Measurements from ENCODE around the gene JAZF1. TPM values are rescaled to one million over a fixed set of nuclear protein-coding genes. Genes with fewer than 3 reads are reported as not detected.

JAZF1 gene
- 0.13 TPM for polyA plus RNA-seq (2012; ENCODE audit: insufficient read length, low read depth)

DNA sequence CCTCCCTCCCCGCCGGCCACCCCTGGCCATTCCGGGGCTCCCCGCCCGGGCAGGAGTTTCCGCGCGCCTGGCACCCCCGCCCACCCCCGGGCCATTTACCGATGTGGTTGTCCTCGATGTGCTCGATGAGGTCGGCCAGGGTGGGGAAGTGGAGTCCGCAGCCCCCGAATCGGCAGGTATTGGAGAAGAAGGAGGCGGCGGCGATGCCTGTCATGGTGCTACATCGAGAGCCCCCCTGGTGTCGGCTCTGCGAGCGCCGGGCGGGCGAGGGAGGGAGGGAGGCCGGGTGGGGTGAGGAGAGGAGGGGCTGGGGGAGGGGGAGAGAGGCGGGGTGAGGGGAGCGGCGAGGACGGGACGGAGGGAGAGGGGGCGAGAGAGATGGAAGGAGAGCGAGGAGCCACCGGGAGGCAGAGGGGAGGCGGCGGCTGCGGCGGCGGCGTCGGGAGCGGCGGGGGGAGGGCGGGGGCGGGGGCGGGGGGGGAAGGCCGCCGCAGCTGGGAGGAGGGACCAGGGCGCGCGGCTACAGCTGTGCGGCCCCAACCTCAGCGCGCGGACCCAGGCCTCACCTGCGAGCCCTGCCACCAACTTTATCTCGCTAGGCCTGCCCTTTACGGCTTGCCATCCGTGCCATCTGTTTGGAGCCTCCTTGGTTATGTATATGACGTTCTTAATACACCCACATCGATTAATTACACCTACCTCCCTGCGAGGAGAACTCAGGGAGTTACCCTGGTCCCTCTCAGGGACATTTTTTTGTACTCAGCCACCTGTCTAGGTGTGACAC, at the start of gene JAZF1:
TSS of gene JAZF1 (minus strand) at position 432 of the 784 bp plus-strand sequence.
- no peak for TF ChIP-seq FOXP2 (optimal IDR thresholded peaks at IDR 0.05; ENCODE audit: borderline replicate concordance, extremely low read depth, extremely low read length, insufficient read depth)
- no peak for TF ChIP-seq SIN3A (IDR thresholded peaks at IDR 0.05; ENCODE audit: borderline replicate concordance, insufficient read depth, low read length)
- TF ChIP-seq TAF1 (IDR thresholded peaks at IDR 0.05; ENCODE audit: borderline replicate concordance, insufficient read depth, low read length), result no peak
- no peak for TF ChIP-seq POLR2AphosphoS5 (IDR thresholded peaks at IDR 0.05; ENCODE audit: low read depth, low read length)
- TF ChIP-seq, protein P1, sequence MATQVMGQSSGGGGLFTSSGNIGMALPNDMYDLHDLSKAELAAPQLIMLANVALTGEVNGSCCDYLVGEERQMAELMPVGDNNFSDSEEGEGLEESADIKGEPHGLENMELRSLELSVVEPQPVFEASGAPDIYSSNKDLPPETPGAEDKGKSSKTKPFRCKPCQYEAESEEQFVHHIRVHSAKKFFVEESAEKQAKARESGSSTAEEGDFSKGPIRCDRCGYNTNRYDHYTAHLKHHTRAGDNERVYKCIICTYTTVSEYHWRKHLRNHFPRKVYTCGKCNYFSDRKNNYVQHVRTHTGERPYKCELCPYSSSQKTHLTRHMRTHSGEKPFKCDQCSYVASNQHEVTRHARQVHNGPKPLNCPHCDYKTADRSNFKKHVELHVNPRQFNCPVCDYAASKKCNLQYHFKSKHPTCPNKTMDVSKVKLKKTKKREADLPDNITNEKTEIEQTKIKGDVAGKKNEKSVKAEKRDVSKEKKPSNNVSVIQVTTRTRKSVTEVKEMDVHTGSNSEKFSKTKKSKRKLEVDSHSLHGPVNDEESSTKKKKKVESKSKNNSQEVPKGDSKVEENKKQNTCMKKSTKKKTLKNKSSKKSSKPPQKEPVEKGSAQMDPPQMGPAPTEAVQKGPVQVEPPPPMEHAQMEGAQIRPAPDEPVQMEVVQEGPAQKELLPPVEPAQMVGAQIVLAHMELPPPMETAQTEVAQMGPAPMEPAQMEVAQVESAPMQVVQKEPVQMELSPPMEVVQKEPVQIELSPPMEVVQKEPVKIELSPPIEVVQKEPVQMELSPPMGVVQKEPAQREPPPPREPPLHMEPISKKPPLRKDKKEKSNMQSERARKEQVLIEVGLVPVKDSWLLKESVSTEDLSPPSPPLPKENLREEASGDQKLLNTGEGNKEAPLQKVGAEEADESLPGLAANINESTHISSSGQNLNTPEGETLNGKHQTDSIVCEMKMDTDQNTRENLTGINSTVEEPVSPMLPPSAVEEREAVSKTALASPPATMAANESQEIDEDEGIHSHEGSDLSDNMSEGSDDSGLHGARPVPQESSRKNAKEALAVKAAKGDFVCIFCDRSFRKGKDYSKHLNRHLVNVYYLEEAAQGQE (IDR thresholded peaks at IDR 0.05; ENCODE audit: insufficient read depth in 1 of 2, low read depth in 2 of 2, low read length in 2 of 2), result no peak

DNA sequence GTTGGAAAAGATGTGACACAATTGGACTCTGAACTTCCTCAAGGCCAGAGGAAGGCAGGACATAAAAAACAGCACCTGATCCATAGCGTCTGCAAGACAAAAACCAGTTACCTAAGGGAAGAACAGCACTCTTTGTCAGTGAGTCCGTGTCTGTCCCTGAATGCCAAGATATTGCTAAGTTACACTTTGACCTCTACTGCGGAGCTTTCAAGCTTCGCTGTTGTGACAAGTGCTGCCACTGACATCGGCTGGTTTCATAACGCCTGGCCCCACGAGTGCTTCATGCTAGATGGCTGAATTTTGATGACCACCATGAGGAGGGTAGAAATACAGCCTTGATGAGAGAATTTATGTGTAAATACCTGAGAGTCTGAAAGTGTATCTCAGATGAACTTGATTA, 49.7 kb upstream of the JAZF1 start:
- TF ChIP-seq SIN3A (IDR thresholded peaks at IDR 0.05; ENCODE audit: borderline replicate concordance, insufficient read depth, low read length), result no peak
- TF ChIP-seq, protein P1 (IDR thresholded peaks at IDR 0.05; ENCODE audit: insufficient read depth in 1 of 2, low read depth in 2 of 2, low read length in 2 of 2), result no peak
- TF ChIP-seq TAF1 (IDR thresholded peaks at IDR 0.05; ENCODE audit: borderline replicate concordance, insufficient read depth, low read length), result no peak
- TF ChIP-seq FOXP2 (optimal IDR thresholded peaks at IDR 0.05; ENCODE audit: borderline replicate concordance, extremely low read depth, extremely low read length, insufficient read depth), result no peak
- no peak for TF ChIP-seq POLR2AphosphoS5 (IDR thresholded peaks at IDR 0.05; ENCODE audit: low read depth, low read length)

DNA sequence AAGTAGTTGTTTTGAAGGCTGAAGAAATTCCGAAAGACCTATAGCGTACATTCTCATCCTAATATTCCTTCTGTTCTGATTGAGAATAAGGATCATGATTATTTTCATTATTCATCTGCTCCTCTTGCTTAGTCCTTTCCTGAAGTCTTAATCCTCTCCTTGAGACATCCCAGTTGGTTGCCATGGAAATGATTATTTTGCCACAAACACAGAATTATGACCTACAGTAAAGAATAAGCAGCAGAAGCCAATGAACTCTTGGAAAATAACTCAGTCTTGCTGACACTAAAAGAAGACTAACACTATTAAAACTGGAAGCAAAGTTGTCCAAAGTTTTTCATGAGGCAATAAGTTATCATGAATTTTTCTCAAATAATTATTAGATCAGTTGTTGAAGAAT, 47.8 kb upstream of the JAZF1 start:
- TF ChIP-seq SIN3A (IDR thresholded peaks at IDR 0.05; ENCODE audit: borderline replicate concordance, insufficient read depth, low read length), result no peak
- no peak for TF ChIP-seq POLR2AphosphoS5 (IDR thresholded peaks at IDR 0.05; ENCODE audit: low read depth, low read length)
- TF ChIP-seq FOXP2 (optimal IDR thresholded peaks at IDR 0.05; ENCODE audit: borderline replicate concordance, extremely low read depth, extremely low read length, insufficient read depth), result no peak
- TF ChIP-seq TAF1 (IDR thresholded peaks at IDR 0.05; ENCODE audit: borderline replicate concordance, insufficient read depth, low read length), result no peak
- TF ChIP-seq, protein P1 (IDR thresholded peaks at IDR 0.05; ENCODE audit: insufficient read depth in 1 of 2, low read depth in 2 of 2, low read length in 2 of 2), result no peak

DNA sequence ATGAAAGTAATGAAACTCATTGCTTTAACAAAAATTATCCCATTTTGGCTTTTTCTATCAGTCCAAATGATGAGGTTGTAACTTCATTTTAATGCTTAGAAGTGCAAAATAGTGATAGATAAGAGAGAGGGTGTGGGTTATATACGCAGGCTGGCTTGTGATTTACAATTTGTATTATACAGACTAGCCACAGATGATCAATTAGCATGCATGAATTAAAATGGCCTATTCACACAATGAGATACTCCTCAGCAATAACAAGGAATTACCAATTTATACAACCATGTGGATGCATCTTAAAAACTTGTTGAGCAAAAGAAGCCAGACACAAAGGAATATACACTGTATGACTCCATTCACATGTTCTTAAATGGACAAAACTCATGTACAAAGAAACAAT, 45.4 kb upstream of the JAZF1 start:
- TF ChIP-seq, protein P1 (IDR thresholded peaks at IDR 0.05; ENCODE audit: insufficient read depth in 1 of 2, low read depth in 2 of 2, low read length in 2 of 2), result no peak
- TF ChIP-seq FOXP2 (optimal IDR thresholded peaks at IDR 0.05; ENCODE audit: borderline replicate concordance, extremely low read depth, extremely low read length, insufficient read depth) (no peak), TAF1 (IDR thresholded peaks at IDR 0.05; ENCODE audit: borderline replicate concordance, insufficient read depth, low read length) (no peak), SIN3A (IDR thresholded peaks at IDR 0.05; ENCODE audit: borderline replicate concordance, insufficient read depth, low read length) (no peak), POLR2AphosphoS5 (IDR thresholded peaks at IDR 0.05; ENCODE audit: low read depth, low read length) (no peak)
